H1 (cell line): ENCODE results near the gene GNG12. TPM values are rescaled to one million over a fixed set of nuclear protein-coding genes. Genes with fewer than 3 reads are reported as not detected.

Experiments
- CTCF ChIA-PET: fragments of 300-600 bp; sonication (Branson Sonifier 250); formaldehyde crosslinking; loops from one replicate; lab custom pipeline; 2021; ENCODE audit not compliant: partially characterized antibody; lab: Charles Lee
- POLR2A ChIA-PET: fragments of 300-600 bp; sonication (Branson Sonifier 250); formaldehyde crosslinking; loops from one replicate; lab custom pipeline; 2021; ENCODE audit warnings: inconsistent platforms; ENCODE audit not compliant: partially characterized antibody; lab: Charles Lee
- DNase-seq, 2 experiments: peaks; one replicate each; pipeline versions ENCODE4 v3.0.0 to v3.0.0-alpha.2; 2010 to 2022; ENCODE audit warnings: low spot score in 2 of 2, low read depth in 1 of 2, mixed read lengths in 1 of 2
- FAIRE-seq: peaks from 2 replicates; lab custom pipeline; 2011; peaks lifted over from hg19 to GRCh38; lab: Jason Lieb, UNC
- H2AFZ ChIP-seq: 2 replicates; pipeline ENCODE4 v1.8.1; 2012; ENCODE audit warnings: low read length, inconsistent platforms
- H2AK5ac ChIP-seq: 2 replicates; pipeline ENCODE4 v1.6.1; 2013; ENCODE audit warnings: low read depth, low read length
- H2BK120ac ChIP-seq: replicated peaks from 2 replicates; pipeline ENCODE3; 2013; ENCODE audit warnings: low read depth, low read length, inconsistent platforms
- H2BK12ac ChIP-seq: 2 replicates; pipeline ENCODE4 v1.6.1; 2013; ENCODE audit warnings: low read depth, low read length
- H2BK15ac ChIP-seq: 2 replicates; pipeline ENCODE4 v1.6.1; 2013; ENCODE audit warnings: low read length
- H2BK20ac ChIP-seq: 2 replicates; pipeline ENCODE4 v1.6.1; 2013; ENCODE audit warnings: low read length
- H2BK5ac ChIP-seq: 2 replicates; pipeline ENCODE4 v1.6.1; 2013; ENCODE audit warnings: low read depth, low read length
- H3K14ac ChIP-seq: 2 replicates; pipeline ENCODE4 v1.6.1; 2013; ENCODE audit warnings: inconsistent platforms; ENCODE audit not compliant: insufficient read length
- H3K18ac ChIP-seq: 2 replicates; pipeline ENCODE4 v1.6.1; 2013; ENCODE audit warnings: low read length; ENCODE audit errors: extremely low read depth
- H3K23ac ChIP-seq: 2 replicates; pipeline ENCODE4 v1.6.1; 2013; ENCODE audit warnings: inconsistent platforms; ENCODE audit not compliant: insufficient read length
- H3K23me2 ChIP-seq: 2 replicates; pipeline ENCODE4 v1.6.1; 2013; ENCODE audit warnings: low read depth, low read length
- H3K27ac ChIP-seq: 2 replicates; pipeline ENCODE4 v1.6.1; 2011; ENCODE audit warnings: low read depth, low read length, inconsistent platforms
- H3K27me3 ChIP-seq, 4 experiments: replicated peaks in 1 of 4; 1 replicate in 1 of 4; 2 replicates in 3 of 4; pipeline versions ENCODE4 v1.6.1 to v1.8.1; 2011 to 2013; ENCODE audit warnings: low read length in 3 of 4, mild to moderate bottlenecking in 3 of 4, inconsistent platforms in 2 of 4, mixed read lengths in 2 of 4, moderate library complexity in 1 of 4; ENCODE audit not compliant: control insufficient read depth in 3 of 4, insufficient read depth in 3 of 4; ENCODE audit errors: extremely low read depth in 1 of 4
- H3K36me3 ChIP-seq, 4 experiments: 2 replicates each; pipeline versions ENCODE4 v1.6.1 to v1.8.1; 2011 to 2013; ENCODE audit warnings: mild to moderate bottlenecking in 4 of 4, low read length in 3 of 4, moderate library complexity in 2 of 4, control low read depth in 1 of 4, inconsistent platforms in 1 of 4; ENCODE audit not compliant: insufficient read depth in 4 of 4, control insufficient read depth in 2 of 4
- H3K4ac ChIP-seq: replicated peaks from 2 replicates; pipeline ENCODE3; 2013; ENCODE audit warnings: low read length, low read depth, mixed read lengths, inconsistent platforms; ENCODE audit not compliant: insufficient read length
- H3K4me1 ChIP-seq, 4 experiments: replicated peaks in 1 of 4; 1 replicate in 1 of 4; 2 replicates in 3 of 4; pipeline versions ENCODE4 v1.6.1 to v1.8.1; 2011 to 2013; ENCODE audit warnings: low read length in 3 of 4, inconsistent platforms in 2 of 4, mixed read lengths in 1 of 4; ENCODE audit not compliant: insufficient read depth in 4 of 4, control insufficient read depth in 3 of 4
- H3K4me2 ChIP-seq, 2 experiments: 2 replicates each; pipeline versions ENCODE4 v1.6.1 to v1.8.1; 2011 to 2013; ENCODE audit warnings: low read depth in 2 of 2, low read length in 2 of 2, control low read depth in 1 of 2, inconsistent platforms in 1 of 2, mild to moderate bottlenecking in 1 of 2; ENCODE audit not compliant: insufficient read depth in 1 of 2
- H3K4me3 ChIP-seq, 4 experiments: fragments of 200-600, 300-600 bp in 1 of 4; sonication (generic), shearing (Covaris generic), sonication (Bioruptor Twin) in 1 of 4; 2 replicates each; pipeline versions ENCODE4 v1.5.1 to v1.8.1; 2011 to 2016; ENCODE audit warnings: low read length in 4 of 4, low read depth in 3 of 4, control low read depth in 2 of 4, inconsistent platforms in 2 of 4, mild to moderate bottlenecking in 2 of 4, mixed read lengths in 1 of 4, moderate library complexity in 1 of 4; ENCODE audit not compliant: insufficient read depth in 2 of 4; ENCODE audit errors: extremely low read depth in 1 of 4
- H3K56ac ChIP-seq: replicated peaks from 2 replicates; pipeline ENCODE3; 2013; ENCODE audit warnings: low read depth, mild to moderate bottlenecking, mixed read lengths, low read length, inconsistent platforms; ENCODE audit not compliant: insufficient read length
- H3K79me1 ChIP-seq: 2 replicates; pipeline ENCODE4 v1.6.1; 2013; ENCODE audit warnings: low read depth, low read length, control low read depth
- H3K79me2 ChIP-seq, 2 experiments: 2 replicates each; pipeline versions ENCODE4 v1.6.1 to v1.8.1; 2012 to 2013; ENCODE audit warnings: low read length in 2 of 2, mild to moderate bottlenecking in 2 of 2, inconsistent platforms in 1 of 2; ENCODE audit not compliant: insufficient read depth in 2 of 2, control insufficient read depth in 1 of 2
- H3K9ac ChIP-seq, 4 experiments: replicated peaks in 1 of 4; 1 replicate in 1 of 4; 2 replicates in 3 of 4; pipeline versions ENCODE4 v1.6.1 to v1.8.1; 2011 to 2013; ENCODE audit warnings: low read depth in 3 of 4, low read length in 3 of 4, control low read depth in 2 of 4, mild to moderate bottlenecking in 2 of 4, moderate library complexity in 2 of 4, inconsistent platforms in 1 of 4; ENCODE audit errors: extremely low read depth in 1 of 4
- H3K9me3 ChIP-seq, 2 experiments: 2 replicates each; pipeline versions ENCODE4 v1.6.1 to v1.8.1; 2012 to 2013; ENCODE audit warnings: mild to moderate bottlenecking in 2 of 2, moderate library complexity in 2 of 2, control low read depth in 1 of 2, inconsistent platforms in 1 of 2, low read depth in 1 of 2, low read length in 1 of 2, mixed read lengths in 1 of 2; ENCODE audit not compliant: insufficient read depth in 2 of 2
- H4K20me1 ChIP-seq, 2 experiments: replicated peaks in 1 of 2; 2 replicates each; pipeline versions ENCODE3 to v1.8.1; 2011 to 2013; ENCODE audit warnings: inconsistent platforms in 2 of 2, low read length in 2 of 2, mild to moderate bottlenecking in 1 of 2; ENCODE audit not compliant: insufficient read depth in 2 of 2, control insufficient read depth in 1 of 2
- H4K5ac ChIP-seq: 2 replicates; pipeline ENCODE4 v1.6.1; 2013; ENCODE audit warnings: low read length, low read depth, mixed read lengths, inconsistent platforms; ENCODE audit not compliant: insufficient read length
- H4K8ac ChIP-seq: 2 replicates; pipeline ENCODE4 v1.8.0; 2013; ENCODE audit warnings: mild to moderate bottlenecking, moderate library complexity, low read length, inconsistent platforms; ENCODE audit not compliant: insufficient read depth; ENCODE audit errors: extremely low read depth
- H4K91ac ChIP-seq: replicated peaks from 2 replicates; pipeline ENCODE3; 2013; ENCODE audit warnings: low read length, mixed read lengths, inconsistent platforms; ENCODE audit not compliant: insufficient read length
- BACH1 ChIP-seq: IDR thresholded peaks from 2 replicates; pipeline ENCODE4 v1.6.1; 2012; ENCODE audit warnings: low read length, improper control_type of control experiment
- CREB1 ChIP-seq: IDR thresholded peaks from 2 replicates; pipeline ENCODE4 v1.6.1; 2012; ENCODE audit warnings: inconsistent platforms
- HDAC6 ChIP-seq: IDR thresholded peaks from one replicate; pipeline ENCODE4 v1.7.1; 2012; ENCODE audit warnings: low read depth, mild to moderate bottlenecking, inconsistent platforms, low read length, moderate library complexity
- POU5F1 ChIP-seq: IDR thresholded peaks from 2 replicates; pipeline ENCODE4 v1.6.1; 2011; ENCODE audit warnings: low read depth, mild to moderate bottlenecking, low read length, moderate library complexity
- WGBS, 2 experiments: shearing (Covaris generic) in 1 of 2; methylation state at CpG; one replicate each; pipeline versions ENCODE4 v1.1.6 to v1.1.7; 2013 to 2015; ENCODE audit warnings: low lambda C conversion rate in 2 of 2, mixed read lengths in 2 of 2, inconsistent platforms in 1 of 2, low coverage in 1 of 2, missing lambda C conversion rate in 1 of 2; ENCODE audit not compliant: insufficient replicate concordance in 2 of 2, insufficient coverage in 1 of 2, insufficient read length in 1 of 2; ENCODE audit errors: extremely low coverage in 1 of 2, missing lambda C conversion rate in 1 of 2; 5-methylcytosine and 5-hydroxymethylcytosine counted together
- polyA plus RNA-seq, 7 experiments: library from polyadenylated mRNA; depleted of rRNA in 3 of 7; stranded (reverse) in 5 of 7; unstranded in 2 of 7; fragments of >200 nt in 5 of 7; fragments of 200-250 nt in 2 of 7; gene quantifications; 1 replicate in 5 of 7; 2 replicates in 1 of 7; 4 replicates in 1 of 7; pipeline versions ENCODE4 v1.2.1 to v1.2.3, GENCODE V29; 2011 to 2013; ENCODE audit warnings: missing spikeins in 2 of 7, mixed read lengths in 2 of 7
- total RNA-seq: library from RNA; stranded (reverse); fragmentation: NEBNext Ultra II Directional; extraction: Animal tissue kit (Norgen Biotek cat#: 25700); gene quantifications from 2 replicates; pipeline ENCODE4 v1.2.1, GENCODE V29; 2021
- TF ChIP-seq, protein P1 (sequence below): IDR thresholded peaks from 2 replicates; pipeline ENCODE4 v1.6.1; 2012; ENCODE audit warnings: inconsistent platforms

GNG12 gene
- total and polyA plus RNA-seq, 2 of the 8 experiments (the other 6 are each of a cell fraction or from before 2014, with no cell fraction given), result 11.4 to 35.8 TPM

DNA sequence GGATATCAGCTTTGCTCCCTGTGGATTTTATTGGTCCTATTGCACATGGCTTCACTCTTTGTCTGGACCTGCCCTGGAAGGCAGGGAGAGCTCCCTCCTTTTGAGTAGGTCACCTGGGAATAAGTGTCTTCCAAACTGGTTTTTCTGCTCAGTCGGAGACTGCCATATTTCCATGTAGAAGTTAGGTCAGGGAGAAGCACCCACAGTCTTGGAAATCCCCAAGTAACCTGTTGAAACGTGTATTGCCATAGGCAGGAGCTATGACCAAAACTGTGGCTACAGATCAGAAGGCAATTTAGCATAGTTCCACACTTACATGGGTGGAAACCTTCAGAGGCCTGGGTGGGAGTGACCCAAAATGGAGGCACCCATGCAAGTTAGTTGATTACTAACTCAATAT, 3.5 kb upstream of the GNG12 start:
- 73% methylated on average over 2 of the region's 2 CpGs; no CpG with 5 or more reads in 1 of the 2 experiments for WGBS, 2 experiments
- Histone ChIP-seq H2BK15ac (no peak overlapping the region), H4K91ac (no peak overlapping the region), H3K4me3 (no peak overlapping the region), H3K27ac (no peak overlapping the region), H3K4ac (no peak overlapping the region), H2BK12ac (no peak overlapping the region), H3K27me3 (peaks cover 3 to 21% (median 14%) of the 10 kb centered on the region in 4 experiments; a peak in 6 of 7 replicates), H3K23ac (no peak overlapping the region), H4K20me1 (no peaks in the 10 kb centered on the region), H3K9me3 (no peaks in the 10 kb centered on the region), H2BK5ac (no peak overlapping the region), H3K18ac (no peak overlapping the region), H4K5ac (no peak overlapping the region), H3K4me2 (no peak overlapping the region), H3K79me2 (no peaks in the 10 kb centered on the region), H4K8ac (no peak overlapping the region), H3K14ac (no peak overlapping the region), H2BK120ac (no peak overlapping the region), H3K36me3 (no peaks in the 10 kb centered on the region), H3K4me1 (peaks cover 8 to 25% (median 23%) of the 10 kb centered on the region in 4 experiments; a peak in 6 of 7 replicates), H2AK5ac (no peak overlapping the region), H3K9ac (no peak overlapping the region), H2BK20ac (no peak overlapping the region), H3K79me1 (no peaks in the 10 kb centered on the region), H3K23me2 (peaks cover 6% of the 10 kb centered on the region), H2AFZ (no peak overlapping the region), H3K56ac (no peak overlapping the region)
- ChIA-PET CTCF (interaction anchor here (0.6 to 5.8 kb wide), 8 partner anchors 8 to 300 kb away, joined by 3 to 34 read pairs (median 7); no protein-coding TSS in a partner anchor), POLR2A (interaction anchor here (0.6 kb wide), 1 partner anchor 15 kb away, joined by 4 read pairs; no protein-coding TSS in a partner anchor)
- DNase-seq (no peak), FAIRE-seq (no peak)
- no peak for TF ChIP-seq CREB1
- no peak for TF ChIP-seq BACH1
- no peak for TF ChIP-seq POU5F1
- TF ChIP-seq, protein P1, sequence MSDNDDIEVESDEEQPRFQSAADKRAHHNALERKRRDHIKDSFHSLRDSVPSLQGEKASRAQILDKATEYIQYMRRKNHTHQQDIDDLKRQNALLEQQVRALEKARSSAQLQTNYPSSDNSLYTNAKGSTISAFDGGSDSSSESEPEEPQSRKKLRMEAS, result no peak
- TF ChIP-seq HDAC6, result no peak
